ENCODE results near the gene CYB561A3.
A peak's percentile ranks its signal among the peaks of the same experiment; 100 is the strongest.
"Not testable (repeated sequence)": the region's sequence is repeated elsewhere in the genome, so short reads cannot be mapped to it uniquely, and the experiment has no call there.

Gene CYB561A3

DNA sequence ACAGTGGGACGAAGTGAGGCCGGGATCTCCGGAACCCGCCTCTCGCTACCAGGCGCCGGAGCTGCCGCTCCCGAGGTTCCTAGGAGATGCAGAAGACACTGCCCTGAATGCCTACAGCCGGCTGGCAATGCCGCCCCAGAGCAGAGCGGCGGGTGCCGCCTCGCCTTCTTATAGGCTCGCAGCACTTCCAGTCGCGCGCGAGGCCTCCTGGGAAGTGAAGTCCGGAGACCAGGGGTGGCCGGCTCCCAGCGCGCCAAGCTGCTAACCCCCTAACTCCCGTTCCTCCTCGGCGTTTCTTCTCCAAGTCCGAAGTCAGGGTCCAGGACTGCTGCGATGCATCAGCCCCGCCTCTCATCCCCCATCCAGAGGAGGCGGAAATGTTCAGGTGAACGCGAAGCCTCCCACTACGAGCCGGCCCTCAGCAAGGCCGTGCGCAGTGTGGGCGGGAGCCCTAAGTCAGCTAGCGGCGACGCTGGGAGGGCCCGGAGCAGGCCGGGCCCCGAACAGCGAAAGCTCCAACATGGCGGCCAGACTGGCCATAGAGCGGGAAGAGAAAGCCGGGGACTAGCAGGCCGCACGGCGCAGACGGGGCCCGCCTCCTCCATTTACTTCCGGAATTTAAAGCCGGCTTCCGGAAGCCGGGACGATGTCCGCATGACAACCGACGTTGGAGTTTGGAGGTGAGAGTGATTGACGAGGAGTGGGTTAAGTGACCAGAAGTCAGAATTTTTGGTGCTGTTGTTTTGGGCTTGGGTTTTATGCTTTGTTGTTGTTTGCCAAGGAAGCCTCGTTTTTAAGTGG, at the start of gene CYB561A3, which contains the start of gene TMEM138:
CYB561A3 (minus strand) TSS at position 142 of the 801 bp plus-strand sequence. CDS start 5,169 bp downstream, outside the sequence.
TMEM138 (plus strand) TSS at position 634 of the 801 bp plus-strand sequence. CDS start 2,017 bp downstream, outside the sequence.
- DNase-seq = peak; percentile 98

GRCh38 chr11:61406991-61407728, 45.5 kb upstream of the CYB561A3 start:
- DNase-seq = no peak

DNA sequence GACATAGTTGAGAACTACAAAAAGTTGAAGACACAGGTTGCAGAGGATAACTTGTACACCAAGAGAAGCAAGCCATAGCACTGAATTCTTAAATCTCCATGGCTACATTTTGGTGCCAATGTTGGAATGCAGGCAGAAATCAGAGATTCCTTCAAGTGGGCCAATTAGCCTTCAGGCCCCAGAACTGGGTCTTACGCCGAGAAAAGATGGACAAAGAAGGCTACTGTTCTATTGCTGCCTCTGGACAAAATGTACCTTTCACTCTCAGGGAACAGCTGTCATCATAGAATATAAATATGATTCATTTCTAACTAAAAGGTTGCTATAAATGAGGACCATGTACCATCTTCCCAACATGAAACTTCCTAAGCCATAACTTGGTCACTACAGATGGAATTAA, 44.4 kb upstream of the CYB561A3 start:
- DNase-seq = no peak

DNA sequence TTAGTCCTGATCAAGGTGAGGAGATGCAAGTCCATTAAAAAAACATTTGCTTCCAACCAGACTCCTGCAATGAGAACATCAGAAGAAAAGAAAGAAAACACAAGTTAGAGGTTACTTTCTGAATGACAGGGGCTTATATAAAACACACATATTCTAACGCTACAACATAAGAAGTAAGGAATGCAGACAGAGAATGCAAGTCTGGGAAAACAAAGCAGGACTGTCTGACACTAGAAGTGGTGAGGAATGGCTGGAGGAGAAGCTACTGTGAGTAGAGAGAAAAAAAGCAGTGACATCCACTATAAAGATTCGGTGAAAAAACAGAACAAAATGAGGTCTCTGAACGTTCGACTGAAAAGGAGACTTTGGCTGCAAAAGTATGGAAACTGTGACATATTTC, 43.0 kb upstream of the CYB561A3 start:
- no peak for DNase-seq

DNA sequence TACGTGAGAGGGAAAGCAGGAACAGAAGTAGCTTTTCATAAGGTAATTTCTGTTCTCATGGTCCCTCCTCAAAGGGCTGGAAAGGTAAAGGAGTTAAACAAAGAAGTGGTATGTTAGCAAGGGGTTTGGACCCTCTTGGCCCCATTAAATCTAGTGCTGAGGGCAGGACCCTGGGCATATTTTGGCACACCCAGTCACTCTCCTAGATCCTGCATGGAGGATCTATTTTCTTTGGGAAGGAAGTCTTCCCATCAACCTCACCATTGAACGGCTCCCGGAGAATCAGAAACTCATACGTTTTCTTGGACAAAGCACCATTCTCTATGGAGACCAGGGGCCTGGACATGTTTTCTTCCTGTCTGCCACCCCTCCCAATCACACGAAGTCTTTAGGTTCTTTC, 42.4 kb upstream of the CYB561A3 start:
- DNase-seq = no peak

GRCh38 chr11:61403658-61404057, 42.0 kb upstream of the CYB561A3 start:
- DNase-seq = no peak

GRCh38 chr11:61401573-61401972, 39.9 kb upstream of the CYB561A3 start:
- DNase-seq = no peak

DNA sequence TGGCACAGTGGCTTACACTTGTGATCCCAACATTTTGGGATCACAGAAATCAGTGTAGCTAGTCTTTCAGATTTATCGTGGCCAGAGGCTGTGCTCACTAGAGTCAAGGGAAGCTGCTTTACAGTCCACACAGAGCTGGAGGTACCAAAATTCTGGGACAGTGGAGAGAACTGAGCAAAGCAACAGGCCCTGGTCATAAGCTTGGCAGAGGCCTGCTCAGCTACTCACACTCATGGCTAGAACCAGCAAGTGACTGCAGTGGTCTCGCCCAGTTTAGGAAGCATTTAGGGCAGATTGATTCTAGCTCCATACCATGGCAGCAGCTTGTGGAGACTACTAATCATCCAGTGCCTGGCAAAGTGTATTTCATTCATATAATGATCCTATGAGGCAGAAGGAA, 39.5 kb upstream of the CYB561A3 start:
- DNase-seq = no peak

DNA sequence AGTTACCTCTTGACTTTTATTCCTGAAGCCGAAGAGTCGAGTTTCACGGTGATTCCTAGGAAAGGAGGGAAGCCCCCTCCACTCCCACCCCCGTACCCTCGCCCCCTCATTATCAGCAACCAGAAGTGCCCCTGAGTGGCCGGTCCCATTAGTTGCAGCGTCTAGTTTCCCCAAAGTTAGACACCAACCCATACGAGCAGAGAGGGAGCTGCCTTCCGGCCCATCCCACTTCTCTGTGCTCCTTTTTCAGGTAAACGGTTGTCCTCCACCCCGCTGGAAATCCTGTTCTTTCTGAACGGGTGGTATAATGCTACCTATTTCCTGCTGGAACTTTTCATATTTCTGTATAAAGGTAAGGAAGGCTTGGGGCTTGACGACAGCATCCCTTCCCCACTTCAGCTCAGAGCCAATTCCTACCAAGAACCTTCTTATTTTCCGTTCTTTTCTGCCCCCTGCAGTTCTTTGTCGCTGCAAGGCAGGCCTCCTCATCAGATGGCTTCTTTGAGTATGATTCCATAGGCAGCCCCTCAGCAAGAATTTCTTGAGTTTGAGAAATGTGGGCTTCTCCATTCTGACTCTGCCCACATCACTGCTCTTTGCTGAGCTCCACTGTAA, 31.4 kb upstream of the CYB561A3 start:
- DNase-seq = no peak

DNA sequence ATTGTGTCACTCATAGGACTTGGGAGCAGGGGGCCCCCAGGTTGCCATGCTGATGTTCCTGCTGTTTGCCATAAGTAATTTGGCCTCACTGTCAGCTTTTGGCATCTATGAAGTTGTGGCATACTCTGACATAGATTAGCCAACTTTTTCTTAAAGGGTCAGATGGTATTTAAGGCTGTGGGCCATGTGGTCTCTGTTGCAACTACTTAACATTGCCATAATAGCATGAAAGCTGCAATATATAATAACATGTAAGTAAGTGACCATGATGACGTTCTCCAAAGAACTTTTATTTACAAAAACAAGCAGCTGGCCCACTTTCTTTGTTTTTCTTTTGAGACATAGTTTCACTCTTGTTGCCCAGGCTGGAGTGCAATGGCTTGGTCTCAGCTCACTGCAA, 28.5 kb upstream of the CYB561A3 start:
- DNase-seq = no peak

DNA sequence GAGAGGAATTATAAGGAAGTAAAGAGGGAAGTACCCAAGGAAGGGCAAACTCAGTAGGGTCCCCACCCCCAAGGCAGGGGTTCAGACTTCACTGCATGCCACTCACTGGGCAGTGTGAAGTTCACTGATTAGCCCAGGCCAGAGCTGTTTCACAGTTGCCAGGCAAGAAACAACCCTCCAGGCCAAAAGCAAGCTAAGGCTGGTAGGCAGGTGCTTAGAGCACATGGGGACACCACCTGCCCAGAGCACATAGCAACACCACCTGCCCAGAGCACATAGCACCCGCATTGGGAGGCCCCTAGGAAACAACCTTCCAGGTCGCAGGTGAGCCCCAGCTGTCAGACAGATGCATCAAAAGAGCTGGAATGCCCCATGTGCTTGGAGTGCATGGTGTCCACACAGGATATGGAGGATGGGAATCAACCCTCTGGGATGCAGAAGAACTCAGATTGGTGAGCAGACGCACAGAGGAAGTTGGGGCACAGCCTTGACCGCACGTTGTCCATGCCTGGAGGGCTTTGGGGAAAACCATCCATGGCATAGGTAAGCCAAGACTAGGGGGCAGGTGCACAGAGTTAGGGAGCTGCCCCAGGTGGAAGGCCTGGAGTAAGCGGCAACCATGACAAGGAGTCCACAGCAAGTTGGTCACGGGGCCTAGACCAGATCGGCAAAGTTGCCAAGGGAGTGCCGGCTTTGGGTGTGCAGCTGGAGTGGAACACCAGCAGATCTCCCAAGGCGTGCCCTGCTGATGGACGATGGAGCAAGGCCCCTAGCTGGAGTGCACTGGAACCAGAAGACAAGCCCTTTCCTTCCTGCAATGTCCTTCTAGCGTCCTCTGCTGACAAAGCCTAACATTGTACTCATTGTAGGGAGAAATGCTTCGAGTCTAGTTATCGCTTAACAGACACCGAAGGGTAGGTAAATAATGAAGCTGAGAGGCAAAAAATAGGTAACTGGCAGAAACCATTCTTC, 22.9 kb upstream of the CYB561A3 start:
- DNase-seq = peak; percentile 50

- DNase-seq = not testable (repeated sequence)
Observed at GRCh38 chr11:61383859-61384258, 22.2 kb upstream of the CYB561A3 start.

DNA sequence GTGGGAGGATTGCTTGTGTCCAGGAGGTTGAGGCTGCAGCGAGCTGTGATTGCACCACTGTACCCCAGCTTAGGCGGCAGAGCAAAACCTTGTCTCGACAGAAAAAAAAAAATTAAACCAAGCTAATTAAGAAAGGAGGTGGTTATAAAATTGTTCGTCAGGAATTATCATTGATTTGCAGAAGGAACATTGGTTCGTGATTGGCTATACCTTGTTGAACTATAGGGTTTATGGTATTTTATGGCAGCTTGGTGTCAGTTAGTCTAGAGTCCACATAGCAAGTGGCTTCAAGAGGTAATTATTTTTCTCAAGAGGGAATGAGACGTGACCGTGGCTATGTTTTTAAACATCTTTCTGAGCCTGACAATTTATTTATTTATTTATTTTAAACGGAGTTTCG, 19.2 kb upstream of the CYB561A3 start:
- DNase-seq = no peak

- peak; percentile 93 for DNase-seq
Observed at GRCh38 chr11:61378713-61379313, 17.1 kb upstream of the CYB561A3 start.

GRCh38 chr11:61377461-61378160, 15.9 kb upstream of the CYB561A3 start:
- DNase-seq = peak; percentile 46

GRCh38 chr11:61375761-61376108, 14.1 kb upstream of the CYB561A3 start:
- DNase-seq = no peak

DNA sequence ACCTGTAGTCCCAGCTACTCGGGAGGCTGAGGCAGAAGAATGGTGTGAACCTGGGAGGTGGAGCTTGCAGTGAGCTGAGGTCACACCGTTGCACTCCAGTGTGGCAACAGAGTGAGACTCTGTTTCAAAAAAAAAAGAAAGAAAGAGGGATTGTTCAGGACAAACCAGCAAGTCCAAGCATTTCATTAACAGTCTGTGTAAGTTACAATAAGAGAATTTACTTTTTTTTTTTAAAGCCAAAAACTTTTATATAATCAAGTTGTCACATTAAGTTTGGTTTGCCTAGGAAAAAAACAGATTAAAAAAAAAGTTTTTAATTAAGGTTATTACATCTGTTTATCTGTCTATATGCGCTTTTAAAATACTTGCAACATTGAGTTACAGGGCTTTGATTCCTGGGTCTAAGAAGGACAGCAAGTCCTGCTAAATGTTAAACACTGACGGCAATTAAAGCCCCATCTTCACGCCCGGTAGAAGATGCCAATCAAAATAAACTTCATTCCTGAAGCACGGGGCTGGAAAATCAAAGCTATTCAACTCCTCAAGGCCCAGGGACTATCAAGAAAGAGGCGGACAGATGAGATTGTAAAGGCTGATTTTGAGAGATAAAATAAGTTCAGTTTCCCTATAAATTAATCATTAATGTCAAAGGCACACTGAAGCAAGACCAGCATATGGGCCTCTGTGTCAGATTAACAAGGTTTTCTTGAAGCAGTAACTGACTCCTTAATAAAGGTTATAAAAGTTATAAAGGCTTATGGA, 11.2 kb upstream of the CYB561A3 start:
- no peak for DNase-seq

DNA sequence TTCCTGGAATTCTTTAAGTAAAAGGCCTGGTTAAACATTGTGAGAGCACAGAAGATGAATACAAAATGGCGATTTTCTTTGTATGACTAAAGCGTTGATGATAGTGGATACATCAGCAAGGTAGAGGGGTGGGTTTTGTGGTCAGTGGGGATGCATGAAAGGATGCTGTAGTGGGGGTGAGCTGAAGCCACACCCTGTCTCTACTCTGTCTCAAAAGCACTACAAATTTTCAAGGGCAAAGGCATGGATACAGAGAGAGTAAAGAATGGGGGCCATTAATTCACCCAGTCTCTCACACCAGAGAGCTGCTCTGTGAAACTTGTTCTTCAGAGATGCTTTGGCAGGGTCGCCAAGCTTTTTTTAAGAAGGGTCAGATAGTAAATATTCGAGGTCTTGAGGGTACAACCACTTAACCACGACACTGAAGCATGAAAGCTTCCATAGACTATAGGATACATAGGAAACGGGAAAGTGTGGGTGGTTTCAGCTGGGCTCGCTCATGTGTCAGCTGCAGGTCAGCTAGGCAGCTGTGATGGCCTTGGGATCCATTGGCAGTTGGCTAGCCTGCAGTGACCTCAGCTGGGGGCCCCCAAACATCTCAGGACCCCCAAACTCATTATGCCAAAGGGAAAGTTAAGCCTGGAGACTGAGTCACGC, 8.8 kb upstream of the CYB561A3 start:
- no peak for DNase-seq

GRCh38 chr11:61369372-61370348, 8.0 kb upstream of the CYB561A3 start:
- peak; percentile 91 for DNase-seq
